Hepatocyte (in vitro differentiated cells): ENCODE results near the gene SPA17. TPM values are rescaled to one million over a fixed set of nuclear protein-coding genes. Genes with fewer than 3 reads are reported as not detected.

Source experiments
- DNase-seq: peaks from one replicate; pipeline ENCODE4 v3.0.0-alpha.2; 2016; ENCODE audit warnings: low spot score
- H2AFZ ChIP-seq: fragments of 200-600 bp; sonication (generic); 2 replicates; pipeline ENCODE4 v1.6.0; 2016; ENCODE audit warnings: antibody characterized with exemption, mild to moderate bottlenecking
- H3K27ac ChIP-seq: fragments of 200-600 bp; sonication (generic); 2 replicates; pipeline ENCODE4 v1.5.1; 2016; ENCODE audit warnings: mild to moderate bottlenecking
- H3K27me3 ChIP-seq: fragments of 200-600 bp; sonication (generic); 2 replicates; pipeline ENCODE4 v1.6.1; 2016
- H3K36me3 ChIP-seq: fragments of 200-600 bp; sonication (generic); replicated peaks from 2 replicates; pipeline ENCODE4 v1.5.1; 2016; ENCODE audit warnings: low read depth; ENCODE audit not compliant: insufficient read depth
- H3K4me1 ChIP-seq: fragments of 200-600 bp; sonication (generic); 2 replicates; pipeline ENCODE4 v1.5.1; 2016; ENCODE audit warnings: mild to moderate bottlenecking, moderate library complexity; ENCODE audit not compliant: insufficient read depth
- H3K4me2 ChIP-seq: fragments of 200-600 bp; sonication (generic); 2 replicates; pipeline ENCODE4 v1.6.0; 2016
- H3K4me3 ChIP-seq: fragments of 200-600 bp; sonication (generic); 2 replicates; pipeline ENCODE4 v1.5.1; 2016; ENCODE audit warnings: mild to moderate bottlenecking
- H3K79me2 ChIP-seq: fragments of 200-600 bp; sonication (generic); 2 replicates; pipeline ENCODE4 v1.6.0; 2017; ENCODE audit warnings: mild to moderate bottlenecking
- H3K9me2 ChIP-seq: fragments of 200-600 bp; sonication (generic); replicated peaks from 2 replicates; pipeline ENCODE4 v1.6.0; 2017; ENCODE audit warnings: mild to moderate bottlenecking; ENCODE audit not compliant: insufficient read depth
- H3K9me3 ChIP-seq: fragments of 200-600 bp; sonication (generic); 2 replicates; pipeline ENCODE4 v1.5.1; 2016; ENCODE audit warnings: low read depth, mild to moderate bottlenecking
- H4K20me1 ChIP-seq: fragments of 200-600 bp; sonication (generic); 2 replicates; pipeline ENCODE4 v1.6.0; 2016; ENCODE audit warnings: mild to moderate bottlenecking; ENCODE audit not compliant: insufficient read depth, poor library complexity, severe bottlenecking
- EZH2 ChIP-seq: fragments of 200-600 bp; sonication (generic); IDR thresholded peaks from 2 replicates; pipeline ENCODE4 v1.6.1; 2016; ENCODE audit warnings: antibody characterized with exemption, mild to moderate bottlenecking, borderline replicate concordance
- EZH2phosphoT487 ChIP-seq: fragments of 200-600 bp; sonication (generic); IDR thresholded peaks from one replicate; pipeline ENCODE4 v1.6.1; 2018; ENCODE audit warnings: antibody characterized with exemption, mild to moderate bottlenecking, low read depth, moderate library complexity; ENCODE audit not compliant: unreplicated experiment, severe bottlenecking
- WGBS: methylation state at CpG from one replicate; pipeline ENCODE4 v1.1.6; 2016; ENCODE audit warnings: low lambda C conversion rate; ENCODE audit errors: missing lambda C conversion rate; 5-methylcytosine and 5-hydroxymethylcytosine counted together
- polyA plus RNA-seq: library from polyadenylated mRNA; unstranded; fragments of >200 nt; fragmentation: Nextera tagmentation; extraction: Ambion mirVana; gene quantifications from 2 replicates; pipeline ENCODE4 v1.2.1, GENCODE V29; 2016
- total RNA-seq: library from RNA; depleted of rRNA; stranded (reverse); fragments of >200 nt; gene quantifications from 2 replicates; pipeline ENCODE4 v1.2.3, GENCODE V29; 2014
- TF ChIP-seq, protein P1 (sequence below): fragments of 200-600 bp; sonication (generic); IDR thresholded peaks from 2 replicates; pipeline ENCODE4 v1.5.1; 2016; ENCODE audit warnings: antibody characterized with exemption, mild to moderate bottlenecking; ENCODE audit not compliant: poor library complexity

SPA17 gene
- total and polyA plus RNA-seq, 2 experiments from 2014 or later = 3.8 to 7.2 TPM

DNA sequence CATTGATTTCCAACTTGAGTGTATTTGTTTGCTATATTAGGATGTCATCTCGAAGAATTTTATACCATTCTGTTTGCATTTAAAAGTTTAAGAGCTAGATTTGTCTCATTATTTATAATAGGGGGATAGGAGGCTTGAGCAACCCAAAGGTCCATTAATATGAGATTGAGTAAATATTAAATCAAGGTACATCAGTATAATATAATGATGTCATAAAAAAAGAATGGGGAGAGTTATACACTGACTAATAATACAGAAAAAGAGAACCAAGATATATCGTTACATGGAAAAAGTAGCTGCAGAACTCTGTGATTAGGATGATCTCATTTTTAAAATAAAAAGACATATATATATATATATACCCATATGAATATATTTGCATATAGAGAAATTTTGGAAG lies 19.4 kb downstream of the SPA17 start:
- no peak overlapping the region for H3K27ac ChIP-seq
- no peaks in the 10 kb centered on the region for H3K27me3 ChIP-seq
- no peaks in the 10 kb centered on the region for H3K9me3 ChIP-seq
- no peak for DNase-seq
- no peaks in the 10 kb centered on the region for H3K4me1 ChIP-seq
- H3K79me2 ChIP-seq = no peaks in the 10 kb centered on the region
- H3K4me3 ChIP-seq = no peak overlapping the region
- H3K4me2 ChIP-seq = no peak overlapping the region
- 93% methylated on average over 2 of the region's 2 CpGs for WGBS
- H2AFZ ChIP-seq = no peak overlapping the region
- H3K36me3 ChIP-seq = no peaks in the 10 kb centered on the region
- H3K9me2 ChIP-seq = no peaks in the 10 kb centered on the region
- TF ChIP-seq EZH2 = no peak
- TF ChIP-seq EZH2phosphoT487 = no peak
- TF ChIP-seq, protein P1, sequence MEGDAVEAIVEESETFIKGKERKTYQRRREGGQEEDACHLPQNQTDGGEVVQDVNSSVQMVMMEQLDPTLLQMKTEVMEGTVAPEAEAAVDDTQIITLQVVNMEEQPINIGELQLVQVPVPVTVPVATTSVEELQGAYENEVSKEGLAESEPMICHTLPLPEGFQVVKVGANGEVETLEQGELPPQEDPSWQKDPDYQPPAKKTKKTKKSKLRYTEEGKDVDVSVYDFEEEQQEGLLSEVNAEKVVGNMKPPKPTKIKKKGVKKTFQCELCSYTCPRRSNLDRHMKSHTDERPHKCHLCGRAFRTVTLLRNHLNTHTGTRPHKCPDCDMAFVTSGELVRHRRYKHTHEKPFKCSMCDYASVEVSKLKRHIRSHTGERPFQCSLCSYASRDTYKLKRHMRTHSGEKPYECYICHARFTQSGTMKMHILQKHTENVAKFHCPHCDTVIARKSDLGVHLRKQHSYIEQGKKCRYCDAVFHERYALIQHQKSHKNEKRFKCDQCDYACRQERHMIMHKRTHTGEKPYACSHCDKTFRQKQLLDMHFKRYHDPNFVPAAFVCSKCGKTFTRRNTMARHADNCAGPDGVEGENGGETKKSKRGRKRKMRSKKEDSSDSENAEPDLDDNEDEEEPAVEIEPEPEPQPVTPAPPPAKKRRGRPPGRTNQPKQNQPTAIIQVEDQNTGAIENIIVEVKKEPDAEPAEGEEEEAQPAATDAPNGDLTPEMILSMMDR = no peak
- no peaks in the 10 kb centered on the region for H4K20me1 ChIP-seq

DNA sequence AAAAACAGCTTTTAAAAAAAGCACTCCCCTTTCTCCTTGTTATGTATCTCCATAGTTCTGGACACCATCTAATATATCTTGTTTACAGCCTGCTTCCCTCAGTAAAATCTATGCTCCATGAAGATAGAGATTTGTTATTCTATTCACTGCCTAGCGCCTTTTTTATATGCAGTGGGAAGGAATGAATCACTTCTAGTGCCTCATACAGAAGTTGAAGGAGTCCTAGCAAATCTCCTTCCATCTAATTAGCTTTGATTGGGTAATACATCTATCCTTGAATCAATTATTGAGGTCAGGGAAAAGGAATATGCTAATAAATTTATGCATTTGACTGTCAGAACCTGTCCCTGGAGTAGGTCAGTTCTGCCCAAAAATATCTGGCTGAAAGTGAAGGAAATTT lies 25.8 kb downstream of the SPA17 start:
- Histone ChIP-seq H3K36me3 (no peaks in the 10 kb centered on the region), H3K9me2 (no peaks in the 10 kb centered on the region), H3K27me3 (peaks cover 4% of the 10 kb centered on the region), H3K4me2 (no peak overlapping the region), H3K9me3 (no peaks in the 10 kb centered on the region), H3K27ac (no peak overlapping the region), H3K4me1 (no peaks in the 10 kb centered on the region), H3K79me2 (no peaks in the 10 kb centered on the region), H2AFZ (no peak overlapping the region), H4K20me1 (no peaks in the 10 kb centered on the region), H3K4me3 (no peak overlapping the region)
- 84% methylated on average over 1 of the region's 1 CpG for WGBS
- TF ChIP-seq, protein P1 = no peak
- DNase-seq = no peak

DNA sequence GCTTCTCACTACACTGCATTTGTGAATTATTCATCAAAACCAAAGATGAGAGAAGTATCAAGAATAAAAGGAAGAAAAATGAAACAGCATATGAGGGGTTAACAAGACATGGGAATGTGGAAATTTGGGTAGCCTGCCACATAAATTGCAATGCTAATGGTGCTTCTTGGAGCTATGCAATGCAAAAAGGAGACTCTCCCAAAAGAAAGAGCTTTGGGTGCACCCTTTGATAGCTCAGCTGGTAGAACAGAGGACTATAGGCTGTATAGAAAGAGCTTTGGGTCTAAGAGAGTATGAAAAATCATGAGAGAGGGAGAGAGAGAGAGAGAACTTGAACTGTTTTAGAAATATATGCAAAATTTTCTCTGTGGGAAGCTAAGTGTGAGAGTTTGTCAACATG lies 26.3 kb downstream of the SPA17 start:
- H3K79me2 ChIP-seq = no peaks in the 10 kb centered on the region
- peaks cover 4% of the 10 kb centered on the region for H3K27me3 ChIP-seq
- no peak overlapping the region for H3K4me2 ChIP-seq
- TF ChIP-seq EZH2phosphoT487 = no peak
- TF ChIP-seq, protein P1 = no peak
- TF ChIP-seq EZH2 = no peak
- H3K9me3 ChIP-seq = no peaks in the 10 kb centered on the region
- H3K9me2 ChIP-seq = no peaks in the 10 kb centered on the region
- no peak for DNase-seq
- H3K27ac ChIP-seq = no peak overlapping the region
- H3K4me3 ChIP-seq = no peak overlapping the region
- no peaks in the 10 kb centered on the region for H3K36me3 ChIP-seq
- no peaks in the 10 kb centered on the region for H3K4me1 ChIP-seq
- H4K20me1 ChIP-seq = no peaks in the 10 kb centered on the region
- H2AFZ ChIP-seq = no peak overlapping the region

DNA sequence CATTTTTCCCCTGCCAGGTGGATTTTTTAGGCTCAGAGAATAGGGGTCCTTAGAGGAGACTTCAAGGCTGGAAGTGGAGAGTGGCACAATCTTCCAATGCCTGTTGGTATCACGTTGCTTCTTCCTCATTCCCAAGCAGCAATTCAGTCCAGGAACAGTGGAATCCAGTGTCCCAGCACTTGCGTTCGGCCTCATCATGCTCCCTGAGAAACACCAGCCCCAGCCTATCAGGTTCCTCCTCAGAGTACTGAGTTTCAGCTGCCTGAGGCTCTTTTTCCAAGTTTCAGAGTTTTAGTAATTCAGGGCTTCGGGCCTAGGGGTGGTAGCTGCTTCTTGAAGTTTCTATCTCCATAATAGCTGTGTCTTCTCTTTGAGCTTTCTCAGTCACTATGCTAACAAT lies 34.1 kb downstream of the SPA17 start:
- H2AFZ ChIP-seq = no peak overlapping the region
- no peaks in the 10 kb centered on the region for H3K9me3 ChIP-seq
- no peak for DNase-seq
- no peak overlapping the region for H3K27ac ChIP-seq
- H3K4me3 ChIP-seq = no peak overlapping the region
- TF ChIP-seq EZH2 = no peak
- TF ChIP-seq, protein P1 = no peak
- no peak for TF ChIP-seq EZH2phosphoT487
- no peaks in the 10 kb centered on the region for H3K9me2 ChIP-seq
- H4K20me1 ChIP-seq = no peaks in the 10 kb centered on the region
- H3K79me2 ChIP-seq = no peaks in the 10 kb centered on the region
- H3K27me3 ChIP-seq = no peaks in the 10 kb centered on the region
- H3K36me3 ChIP-seq = no peaks in the 10 kb centered on the region
- H3K4me2 ChIP-seq = no peak overlapping the region
- H3K4me1 ChIP-seq = no peaks in the 10 kb centered on the region
- WGBS = 84% methylated on average over 4 of the region's 4 CpGs
